OCI-LY7 (cell line): ENCODE measurements around the gene GALNTL6. TPM values are rescaled to one million over a fixed set of nuclear protein-coding genes. Genes with fewer than 3 reads are reported as not detected.

ENCODE experiments used
- BruUV-seq: library from RNA; stranded (reverse); fragments of 400-500 nt; replicated peaks from 2 replicates; lab custom pipeline; 2021; lab: Mats Ljungman, UMichigan
- CTCF ChIA-PET: fragments of 300-600 bp; sonication (Branson Sonifier 250); formaldehyde crosslinking; loops from one replicate; lab custom pipeline; 2022; ENCODE audit warnings: antibody characterized with exemption; ENCODE audit not compliant: unreplicated experiment; lab: Charles Lee
- POLR2A ChIA-PET: fragments of 300-600 bp; sonication (Branson Sonifier 250); formaldehyde crosslinking; loops from one replicate; lab custom pipeline; 2022; ENCODE audit warnings: antibody characterized with exemption; lab: Charles Lee
- DNase-seq: peaks from one replicate; pipeline ENCODE4 v3.0.0-alpha.2; 2015; ENCODE audit warnings: low spot score
- H2AFZ ChIP-seq: fragments of 200-600 bp; sonication (generic), shearing (Covaris generic); 2 replicates; pipeline ENCODE4 v1.6.1; 2014; ENCODE audit warnings: mild to moderate bottlenecking, antibody characterized with exemption, low read length, moderate library complexity
- H3K27ac ChIP-seq: fragments of 200-600 bp; sonication (generic); 2 replicates; pipeline ENCODE4 v1.5.1; 2014; ENCODE audit warnings: mixed run types, low read depth, mild to moderate bottlenecking, moderate library complexity, low read length, inconsistent platforms; ENCODE audit not compliant: poor library complexity, severe bottlenecking
- H3K36me3 ChIP-seq: fragments of 200-600 bp; sonication (generic); 2 replicates; pipeline ENCODE4 v1.6.1; 2014; ENCODE audit warnings: mild to moderate bottlenecking, antibody characterized with exemption, low read length, moderate library complexity, mixed read lengths; ENCODE audit not compliant: insufficient read depth
- H3K4me1 ChIP-seq: fragments of 200-600 bp; sonication (generic); 2 replicates; pipeline ENCODE4 v1.5.1; 2014; ENCODE audit warnings: mild to moderate bottlenecking, low read length; ENCODE audit not compliant: insufficient read depth, poor library complexity, severe bottlenecking
- H3K4me2 ChIP-seq: fragments of 200-600 bp; sonication (generic); 2 replicates; pipeline ENCODE4 v1.6.1; 2014; ENCODE audit warnings: mild to moderate bottlenecking, low read length
- H3K4me3 ChIP-seq: fragments of 200-600 bp; sonication (generic); 2 replicates; pipeline ENCODE4 v1.5.1; 2014; ENCODE audit warnings: mild to moderate bottlenecking, low read depth, low read length; ENCODE audit not compliant: poor library complexity, severe bottlenecking
- H3K79me2 ChIP-seq: fragments of 200-600 bp; sonication (generic); 2 replicates; pipeline ENCODE4 v1.6.1; 2016; ENCODE audit warnings: low read depth, mild to moderate bottlenecking, low read length, moderate library complexity, mixed read lengths; ENCODE audit not compliant: insufficient read depth
- H3K9me2 ChIP-seq: fragments of 200-600 bp; sonication (generic); 2 replicates; pipeline ENCODE4 v1.6.1; 2016; ENCODE audit warnings: mild to moderate bottlenecking, low read length, mixed read lengths; ENCODE audit not compliant: insufficient read depth
- H3K9me3 ChIP-seq: fragments of 200-600 bp; sonication (generic); 2 replicates; pipeline ENCODE4 v1.6.1; 2014; ENCODE audit warnings: mild to moderate bottlenecking, mixed run types, low read length, mixed read lengths
- H4K20me1 ChIP-seq: fragments of 200-600 bp; sonication (generic); 2 replicates; pipeline ENCODE4 v1.6.1; 2014; ENCODE audit warnings: mild to moderate bottlenecking, antibody characterized with exemption, low read length, moderate library complexity, mixed read lengths; ENCODE audit not compliant: insufficient read depth
- EZH2phosphoT487 ChIP-seq: fragments of 200-600 bp; sonication (generic); IDR thresholded peaks from 2 replicates; pipeline ENCODE4 v1.6.1; 2018; ENCODE audit warnings: low read depth, borderline replicate concordance, mild to moderate bottlenecking, mixed run types, antibody characterized with exemption, low read length, moderate library complexity, mixed read lengths
- intact Hi-C: fragments of 100-400 bp; cut with micrococcal nuclease; formaldehyde crosslinking; loops from one replicate; pipeline ENCODE4 v1.10.0; 2022; ENCODE audit not compliant: unreplicated experiment
- total RNA-seq, 2 experiments: library from RNA; depleted of rRNA in 1 of 2; stranded (reverse); fragments of >200 nt in 1 of 2; shearing (Covaris generic) in 1 of 2; gene quantifications; 2 replicates each; pipeline ENCODE4 v1.2.3, GENCODE V29; 2014 to 2022
- TF ChIP-seq, protein P1 (sequence below): fragments of 200-600 bp; sonication (generic); conservative IDR thresholded peaks from 2 replicates; pipeline ENCODE4 v1.5.1; 2014; ENCODE audit warnings: mild to moderate bottlenecking, antibody characterized with exemption, low read length, moderate library complexity, mixed read lengths

GALNTL6 gene
- total RNA-seq, 2 experiments from 2014 or later: not detected

DNA sequence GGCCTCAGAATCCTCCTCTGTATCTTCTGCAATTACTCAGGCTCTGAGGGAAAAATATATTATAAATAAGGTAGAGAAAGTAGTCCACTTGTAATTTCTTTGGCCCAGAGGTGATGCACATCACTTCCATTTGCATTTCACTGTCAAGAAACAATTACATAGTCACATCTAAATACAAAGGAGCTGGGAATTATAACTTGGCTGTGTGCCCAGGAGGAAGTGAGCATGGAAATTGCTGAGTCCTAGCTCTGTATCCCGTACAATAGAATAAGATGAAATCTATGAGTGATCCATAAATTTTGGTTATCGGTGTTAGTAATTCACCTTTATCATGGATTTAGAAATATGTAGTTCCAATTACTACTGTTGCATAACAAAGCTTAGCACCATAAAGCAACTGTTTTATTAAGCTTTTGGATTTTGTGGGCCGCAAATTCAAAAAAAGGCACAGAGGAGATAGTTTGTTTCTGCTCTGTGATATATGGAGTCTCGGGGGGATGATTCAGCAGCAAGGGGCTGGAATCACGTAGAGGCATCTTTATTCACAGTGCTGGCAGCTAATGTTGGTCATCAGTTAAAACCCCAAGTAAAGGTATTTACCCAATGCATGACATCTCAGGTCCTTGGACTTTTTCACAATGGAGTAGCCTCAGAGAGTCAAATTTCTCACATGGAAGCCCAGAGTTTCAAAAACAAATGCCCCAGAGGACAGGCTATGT, 1114.1 kb downstream of the GALNTL6 start:
- Histone ChIP-seq H3K4me3 (no peak overlapping the region), H2AFZ (no peak overlapping the region), H3K9me2 (no peaks in the 10 kb centered on the region; the same call in 1 of the 2 replicates), H3K4me1 (no peaks in the 10 kb centered on the region), H3K27ac (no peak overlapping the region), H3K4me2 (no peak overlapping the region), H3K9me3 (no peaks in the 10 kb centered on the region), H3K36me3 (no peaks in the 10 kb centered on the region), H3K79me2 (no peaks in the 10 kb centered on the region), H4K20me1 (no peaks in the 10 kb centered on the region)
- CTCF ChIA-PET: no interaction called here
- POLR2A ChIA-PET: interaction anchor here (1.0 kb wide), 1 partner anchor 10 kb away, joined by 5 read pairs; no protein-coding TSS in a partner anchor
- no peak for DNase-seq
- TF ChIP-seq, protein P1, sequence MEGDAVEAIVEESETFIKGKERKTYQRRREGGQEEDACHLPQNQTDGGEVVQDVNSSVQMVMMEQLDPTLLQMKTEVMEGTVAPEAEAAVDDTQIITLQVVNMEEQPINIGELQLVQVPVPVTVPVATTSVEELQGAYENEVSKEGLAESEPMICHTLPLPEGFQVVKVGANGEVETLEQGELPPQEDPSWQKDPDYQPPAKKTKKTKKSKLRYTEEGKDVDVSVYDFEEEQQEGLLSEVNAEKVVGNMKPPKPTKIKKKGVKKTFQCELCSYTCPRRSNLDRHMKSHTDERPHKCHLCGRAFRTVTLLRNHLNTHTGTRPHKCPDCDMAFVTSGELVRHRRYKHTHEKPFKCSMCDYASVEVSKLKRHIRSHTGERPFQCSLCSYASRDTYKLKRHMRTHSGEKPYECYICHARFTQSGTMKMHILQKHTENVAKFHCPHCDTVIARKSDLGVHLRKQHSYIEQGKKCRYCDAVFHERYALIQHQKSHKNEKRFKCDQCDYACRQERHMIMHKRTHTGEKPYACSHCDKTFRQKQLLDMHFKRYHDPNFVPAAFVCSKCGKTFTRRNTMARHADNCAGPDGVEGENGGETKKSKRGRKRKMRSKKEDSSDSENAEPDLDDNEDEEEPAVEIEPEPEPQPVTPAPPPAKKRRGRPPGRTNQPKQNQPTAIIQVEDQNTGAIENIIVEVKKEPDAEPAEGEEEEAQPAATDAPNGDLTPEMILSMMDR: no peak
- no peak for TF ChIP-seq EZH2phosphoT487
- BruUV-seq: no TSS peak
- intact Hi-C loops: no loop called here

DNA sequence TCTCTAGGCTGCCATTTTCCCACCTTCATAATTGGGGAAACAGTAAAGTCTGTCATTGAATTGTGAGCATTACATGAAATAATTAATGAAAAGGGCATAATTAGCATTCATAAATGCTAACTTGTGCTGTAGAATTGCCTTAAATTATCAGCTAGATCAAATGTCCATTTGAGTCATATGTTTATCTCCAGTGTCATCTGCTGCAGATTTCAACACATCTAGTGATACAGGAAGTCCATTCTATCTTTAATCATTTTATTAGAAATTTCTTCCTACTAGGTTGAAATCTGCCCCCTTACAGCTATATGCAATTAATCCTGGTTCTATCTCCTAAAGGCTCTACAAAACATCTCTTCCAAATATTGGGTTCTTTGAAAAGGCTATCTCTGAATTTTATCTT, 1115.1 kb downstream of the GALNTL6 start:
- no peak for DNase-seq
- TF ChIP-seq EZH2phosphoT487: no peak
- TF ChIP-seq, protein P1: no peak
- ChIA-PET CTCF (no interaction called here), POLR2A (no interaction called here)
- H3K4me1 ChIP-seq: no peaks in the 10 kb centered on the region
- H3K4me3 ChIP-seq: no peak overlapping the region
- H2AFZ ChIP-seq: no peak overlapping the region
- H3K79me2 ChIP-seq: no peaks in the 10 kb centered on the region
- intact Hi-C loops: no loop called here
- H3K9me2 ChIP-seq: no peaks in the 10 kb centered on the region; the same call in 1 of the 2 replicates
- no TSS peak for BruUV-seq
- no peaks in the 10 kb centered on the region for H3K36me3 ChIP-seq
- H3K4me2 ChIP-seq: no peak overlapping the region
- no peaks in the 10 kb centered on the region for H4K20me1 ChIP-seq
- no peaks in the 10 kb centered on the region for H3K9me3 ChIP-seq
- H3K27ac ChIP-seq: no peak overlapping the region
